GM19397 (cell line): ENCODE measurements around the gene TMPRSS6.
"Not testable (repeated sequence)": the region's sequence is repeated elsewhere in the genome, so short reads cannot be mapped to it uniquely, and the experiment has no call there.

ENCODE experiments used
- ATAC-seq: cut with Tn5 transposase; IDR thresholded peaks from one replicate; pipeline ENCODE4 v1.9.1; 2021; ENCODE audit warnings: mild to moderate bottlenecking, moderate library complexity; ENCODE audit not compliant: unreplicated experiment

The TMPRSS6 gene

GRCh38 chr22:37090920-37091695, 18.4 kb downstream of the TMPRSS6 start:
- no peak for ATAC-seq

- no peak for ATAC-seq
Observed at GRCh38 chr22:37089434-37089833, 20.1 kb downstream of the TMPRSS6 start.

DNA sequence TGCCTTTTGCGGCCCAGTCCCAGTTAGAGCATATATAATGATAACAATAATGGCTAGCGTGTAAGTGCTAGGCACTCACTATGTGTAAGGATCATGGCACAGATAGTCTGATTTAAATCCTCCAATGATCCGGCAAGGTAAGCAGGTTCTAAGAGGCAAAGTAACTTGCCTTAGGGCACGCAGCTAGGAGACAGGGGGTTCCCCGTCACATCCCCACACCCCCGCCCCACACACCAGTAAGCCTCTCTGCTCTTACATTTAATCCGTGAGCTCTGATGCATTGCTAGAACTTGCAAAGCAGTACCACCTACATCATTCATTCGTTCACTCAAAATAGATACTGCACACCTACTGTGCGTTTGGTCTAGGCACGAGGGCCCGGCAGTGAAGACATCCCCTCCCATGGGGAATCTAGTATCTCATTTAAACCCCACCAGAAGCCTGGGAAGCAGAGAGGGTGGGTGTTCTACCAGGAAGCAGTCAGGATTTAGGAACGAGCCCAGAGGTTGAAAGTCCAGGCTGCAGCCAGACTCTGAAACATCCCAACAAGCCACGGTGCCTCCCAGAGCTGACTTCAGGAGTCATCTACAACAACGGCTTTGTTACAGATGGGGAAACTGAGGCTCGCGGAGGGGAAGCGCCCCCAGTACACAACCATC, 20.6 kb downstream of the TMPRSS6 start:
- ATAC-seq: no peak

GRCh38 chr22:37088108-37088605, 21.4 kb downstream of the TMPRSS6 start:
- no peak for ATAC-seq

DNA sequence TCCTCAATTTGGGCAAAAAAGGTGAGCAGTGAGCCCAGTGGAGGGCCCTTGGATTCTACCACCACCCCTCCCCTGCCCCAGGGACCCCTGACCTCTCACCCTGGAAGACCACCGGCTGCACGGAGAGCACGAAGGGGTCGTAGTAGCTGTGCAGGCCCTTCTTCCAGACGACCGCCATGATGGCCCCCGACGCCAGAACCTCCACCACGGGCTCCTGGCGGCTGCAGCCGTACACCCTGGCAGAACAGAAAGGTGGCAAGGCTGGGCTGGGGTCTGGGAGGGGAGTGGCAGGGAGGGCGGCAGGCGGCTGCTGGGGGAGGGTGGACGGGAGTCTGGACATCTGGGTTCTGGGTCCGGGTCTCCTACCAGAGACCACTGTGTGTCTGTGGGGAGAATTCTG, 23.3 kb downstream of the TMPRSS6 start:
- no peak for ATAC-seq

GRCh38 chr22:37084385-37084784, 25.1 kb downstream of the TMPRSS6 start:
- no peak for ATAC-seq

- no peak for ATAC-seq
Observed at GRCh38 chr22:37083914-37084313, 25.6 kb downstream of the TMPRSS6 start.

- no peak for ATAC-seq
Observed at GRCh38 chr22:37082251-37082873, 27.2 kb downstream of the TMPRSS6 start.

DNA sequence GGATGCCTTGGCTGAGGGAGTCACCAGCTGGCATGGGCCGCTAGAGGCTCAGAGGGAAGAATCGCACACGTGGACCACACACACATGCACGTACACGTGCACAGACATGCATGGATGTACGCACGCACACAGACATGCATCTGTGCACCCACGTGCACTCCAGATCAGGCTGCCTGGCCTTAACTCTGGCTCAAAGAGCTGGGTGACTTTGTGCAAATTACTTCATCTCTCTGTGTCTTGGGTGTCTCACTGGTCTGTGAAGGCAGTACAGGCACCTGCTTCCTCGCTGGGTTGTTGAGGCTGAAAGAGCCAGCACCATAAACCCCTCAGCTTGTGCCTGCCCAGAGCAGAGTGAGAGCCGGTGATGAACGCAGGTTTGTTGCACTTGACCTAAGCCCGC, 28.7 kb downstream of the TMPRSS6 start:
- ATAC-seq: no peak

- ATAC-seq: no peak
Observed at GRCh38 chr22:37080438-37080837, 29.1 kb downstream of the TMPRSS6 start.

GRCh38 chr22:37079668-37080171, 29.8 kb downstream of the TMPRSS6 start:
- ATAC-seq: no peak

DNA sequence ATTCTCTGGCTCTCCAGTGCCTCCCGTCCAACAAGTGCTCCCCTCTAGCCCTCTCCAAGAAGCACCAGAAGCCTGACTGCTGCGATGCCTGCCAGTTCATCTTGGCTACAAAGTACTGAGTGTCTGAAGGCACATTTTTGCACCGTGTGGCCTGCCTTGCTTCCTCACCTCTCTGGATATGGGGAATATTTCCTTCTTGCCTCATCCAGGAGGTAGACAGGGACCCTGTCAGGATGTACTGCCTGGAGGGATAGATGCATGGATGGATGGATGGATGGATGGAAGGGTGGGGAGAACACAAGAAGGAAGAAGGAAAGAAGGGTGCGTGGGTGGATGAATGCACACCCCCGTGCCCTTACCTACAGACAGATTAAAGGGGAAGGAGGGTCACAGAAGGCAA, 30.4 kb downstream of the TMPRSS6 start:
- no peak for ATAC-seq

- no peak for ATAC-seq
Observed at GRCh38 chr22:37077802-37078448, 31.6 kb downstream of the TMPRSS6 start.

- no peak for ATAC-seq
Observed at GRCh38 chr22:37075822-37076433, 33.6 kb downstream of the TMPRSS6 start.

DNA sequence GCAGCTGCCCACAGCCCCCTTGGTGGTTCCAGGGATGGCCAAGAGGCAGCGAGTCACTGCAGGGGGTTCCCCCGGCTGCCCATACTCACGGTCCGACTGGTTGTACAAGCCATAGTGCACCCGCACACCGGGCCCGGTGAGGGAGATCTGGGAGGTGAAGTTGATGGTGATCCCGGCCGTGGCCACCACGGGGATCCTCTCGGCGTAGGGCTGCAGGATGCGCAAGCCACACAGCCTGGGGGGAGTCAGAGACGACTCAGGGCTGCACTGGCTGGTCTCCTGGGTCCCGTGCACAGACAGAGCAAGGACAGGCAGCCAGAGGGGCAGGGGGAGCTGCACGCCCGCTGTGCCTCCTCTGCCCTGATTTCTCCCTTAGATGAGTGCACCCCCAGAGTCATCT, 34.5 kb downstream of the TMPRSS6 start:
- ATAC-seq: no peak

DNA sequence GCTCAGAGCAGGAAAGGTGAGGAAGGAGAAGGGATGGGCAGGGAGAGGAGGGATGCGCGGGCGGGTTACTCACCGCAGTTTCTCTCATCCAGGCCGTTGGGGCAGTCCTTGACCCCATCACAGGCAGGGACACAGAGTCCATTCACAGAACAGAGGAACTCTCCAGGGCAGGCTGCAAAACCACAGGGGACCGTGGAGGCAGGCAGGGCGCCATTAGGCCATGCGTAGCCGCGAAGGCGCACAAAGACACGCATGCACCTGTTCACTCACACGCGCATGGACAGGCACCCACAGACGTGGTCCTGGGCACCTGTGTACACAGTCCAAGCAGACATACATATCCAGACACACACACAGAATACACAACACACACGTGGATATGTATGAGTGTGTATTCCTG, 35.0 kb downstream of the TMPRSS6 start:
- ATAC-seq: no peak

- ATAC-seq: no peak
Observed at GRCh38 chr22:37072673-37073072, 36.8 kb downstream of the TMPRSS6 start.

DNA sequence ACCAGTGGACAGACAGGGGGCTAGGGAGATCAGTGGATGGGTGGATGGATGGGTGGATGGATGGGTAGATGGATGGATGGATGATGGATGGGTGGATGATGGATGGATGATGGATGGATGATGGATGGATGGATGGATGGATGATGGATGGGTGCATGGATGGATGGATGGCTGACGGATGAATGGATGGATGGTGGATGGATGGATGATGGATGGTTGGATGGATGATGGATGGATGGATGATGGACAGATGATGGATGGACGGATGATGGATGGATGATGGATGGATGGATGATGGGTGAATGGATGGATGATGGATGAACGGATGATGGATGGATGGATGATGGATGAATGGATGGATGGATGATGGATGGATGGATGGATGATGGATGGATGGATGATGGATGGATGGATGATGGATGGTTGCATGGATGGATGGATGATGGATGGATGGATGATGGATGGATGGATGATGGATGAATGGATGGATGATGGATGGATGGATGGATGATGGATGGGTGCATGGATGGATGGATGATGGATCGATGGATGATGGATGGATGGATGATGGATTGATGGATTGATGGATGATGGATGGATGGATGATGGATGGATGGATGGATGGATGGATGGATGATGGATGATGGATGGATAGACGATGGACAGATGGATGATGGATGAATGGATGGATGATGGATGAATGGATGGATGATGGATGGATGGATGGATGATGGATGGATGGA, 37.5 kb downstream of the TMPRSS6 start:
- ATAC-seq: not testable (repeated sequence)

- ATAC-seq: no peak
Observed at GRCh38 chr22:37070744-37071143, 38.8 kb downstream of the TMPRSS6 start.

GRCh38 chr22:37070334-37070733, 39.2 kb downstream of the TMPRSS6 start:
- no peak for ATAC-seq
